ENCODE results near the gene RUNX1. TPM values are rescaled to one million over a fixed set of nuclear protein-coding genes. Genes with fewer than 3 reads are reported as not detected.
A peak's percentile ranks its signal among the peaks of the same experiment; 100 is the strongest.

RUNX1 gene
- total RNA-seq, 2 donors from 2014 or later, result 21.3 to 23.0 TPM

DNA sequence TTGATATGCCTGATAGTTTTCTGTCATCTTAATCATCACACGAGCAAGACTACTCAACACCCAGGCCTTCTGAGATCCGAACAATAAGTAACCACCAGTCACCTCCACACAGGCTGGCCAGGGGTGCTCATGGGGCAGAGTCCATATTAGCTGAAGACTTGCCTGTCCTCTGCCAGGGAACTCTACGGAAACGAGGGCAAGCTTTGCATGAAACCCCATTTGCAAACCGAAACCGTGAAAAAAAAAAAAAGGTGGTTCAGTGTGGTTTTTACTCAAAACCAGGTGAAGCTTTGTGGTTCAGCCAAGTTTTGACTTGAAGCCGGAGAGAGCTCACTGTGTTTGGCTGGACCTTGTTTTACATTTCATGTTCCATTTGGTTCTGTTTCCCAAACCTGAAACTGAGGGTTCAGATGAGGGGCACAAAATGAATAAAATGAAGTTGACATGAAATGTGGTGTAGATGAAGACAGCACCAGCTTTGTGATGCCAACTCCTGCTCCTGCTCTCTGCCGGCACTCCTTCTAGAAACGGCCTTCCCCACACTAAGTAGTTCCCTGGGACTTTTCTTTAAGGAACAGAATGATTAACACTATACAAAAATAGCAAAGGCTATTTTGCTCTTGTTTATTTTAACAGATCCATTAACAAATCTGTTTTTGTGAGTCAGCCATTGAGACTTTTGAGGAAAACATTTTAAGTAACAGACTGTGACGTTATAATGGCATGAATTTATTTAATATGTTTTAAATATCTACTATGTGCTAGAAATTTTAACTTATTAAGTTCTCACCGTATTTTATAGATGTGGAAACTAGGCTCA lies 74.7 kb downstream of the RUNX1 start:
- TF ChIP-seq, protein P1, sequence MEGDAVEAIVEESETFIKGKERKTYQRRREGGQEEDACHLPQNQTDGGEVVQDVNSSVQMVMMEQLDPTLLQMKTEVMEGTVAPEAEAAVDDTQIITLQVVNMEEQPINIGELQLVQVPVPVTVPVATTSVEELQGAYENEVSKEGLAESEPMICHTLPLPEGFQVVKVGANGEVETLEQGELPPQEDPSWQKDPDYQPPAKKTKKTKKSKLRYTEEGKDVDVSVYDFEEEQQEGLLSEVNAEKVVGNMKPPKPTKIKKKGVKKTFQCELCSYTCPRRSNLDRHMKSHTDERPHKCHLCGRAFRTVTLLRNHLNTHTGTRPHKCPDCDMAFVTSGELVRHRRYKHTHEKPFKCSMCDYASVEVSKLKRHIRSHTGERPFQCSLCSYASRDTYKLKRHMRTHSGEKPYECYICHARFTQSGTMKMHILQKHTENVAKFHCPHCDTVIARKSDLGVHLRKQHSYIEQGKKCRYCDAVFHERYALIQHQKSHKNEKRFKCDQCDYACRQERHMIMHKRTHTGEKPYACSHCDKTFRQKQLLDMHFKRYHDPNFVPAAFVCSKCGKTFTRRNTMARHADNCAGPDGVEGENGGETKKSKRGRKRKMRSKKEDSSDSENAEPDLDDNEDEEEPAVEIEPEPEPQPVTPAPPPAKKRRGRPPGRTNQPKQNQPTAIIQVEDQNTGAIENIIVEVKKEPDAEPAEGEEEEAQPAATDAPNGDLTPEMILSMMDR (IDR thresholded peaks at IDR 0.05), result no peak
- Histone ChIP-seq H3K36me3 (no peaks in the 10 kb centered on the region), H3K4me1 (no peaks in the 10 kb centered on the region), H3K4me3 (no peak overlapping the region), H3K27ac (peak overlapping the region; percentile 8), H3K9me3 (no peaks in the 10 kb centered on the region), H3K9ac (ENCODE audit: low read depth in 2 of 2, low read length in 2 of 2) (no peak overlapping the region), H3K27me3 (no peaks in the 10 kb centered on the region)
- intact Hi-C loops (cut with DNase I), result no loop called here
- no peak for DNase-seq

DNA sequence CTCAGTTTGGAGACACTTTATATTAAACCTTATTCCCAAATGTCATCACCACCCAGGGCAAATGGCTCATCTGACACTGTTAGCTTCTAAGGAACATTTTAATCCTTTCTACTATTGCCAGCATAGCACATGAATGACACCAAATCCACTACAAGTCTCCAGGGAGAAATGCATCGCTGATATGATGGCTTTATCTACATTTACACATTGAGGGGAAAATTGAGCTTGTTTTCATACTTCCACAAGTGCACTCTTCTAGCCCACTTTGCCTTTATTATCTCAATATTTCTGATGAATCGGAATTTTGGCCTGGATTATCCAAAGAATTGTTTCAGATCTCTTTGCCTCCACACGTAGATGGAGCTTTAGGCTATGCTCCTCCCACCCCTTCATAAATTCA lies 75.4 kb downstream of the RUNX1 start:
- no peak overlapping the region for H3K9ac ChIP-seq (ENCODE audit: low read depth in 2 of 2, low read length in 2 of 2)
- no peaks in the 10 kb centered on the region for H3K4me1 ChIP-seq
- H3K27ac ChIP-seq, result no peak overlapping the region
- TF ChIP-seq, protein P1 (IDR thresholded peaks at IDR 0.05), result no peak
- H3K4me3 ChIP-seq, result no peak overlapping the region
- intact Hi-C loops (cut with DNase I), result no loop called here
- H3K27me3 ChIP-seq, result no peaks in the 10 kb centered on the region
- no peaks in the 10 kb centered on the region for H3K36me3 ChIP-seq
- DNase-seq, result no peak
- no peaks in the 10 kb centered on the region for H3K9me3 ChIP-seq

DNA sequence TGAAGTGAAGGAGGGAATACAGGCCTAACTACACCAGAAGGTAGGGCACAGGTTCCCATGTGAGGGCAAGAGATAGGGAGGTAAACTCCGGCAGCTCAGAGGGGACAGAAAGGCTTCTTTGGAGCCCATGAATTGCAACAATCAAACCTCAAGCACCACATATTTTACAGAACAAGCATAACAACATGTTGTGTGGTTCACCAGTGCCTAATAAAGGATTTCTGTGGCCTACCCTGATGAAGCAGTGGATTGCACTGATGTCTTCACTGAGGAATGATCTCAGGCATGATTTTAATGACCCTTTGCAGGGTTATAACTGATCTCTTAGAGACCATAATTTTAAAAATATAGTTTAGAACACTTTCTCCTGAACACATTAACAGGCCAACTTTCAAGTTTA lies 77.4 kb downstream of the RUNX1 start:
- H3K27ac ChIP-seq, result no peak overlapping the region
- DNase-seq, result no peak
- H3K4me3 ChIP-seq, result no peak overlapping the region
- H3K27me3 ChIP-seq, result no peaks in the 10 kb centered on the region
- TF ChIP-seq, protein P1 (IDR thresholded peaks at IDR 0.05), result no peak
- no peaks in the 10 kb centered on the region for H3K4me1 ChIP-seq
- H3K36me3 ChIP-seq, result no peaks in the 10 kb centered on the region
- intact Hi-C loops (cut with DNase I), result no loop called here
- no peaks in the 10 kb centered on the region for H3K9me3 ChIP-seq
- H3K9ac ChIP-seq (ENCODE audit: low read depth in 2 of 2, low read length in 2 of 2), result no peak overlapping the region

DNA sequence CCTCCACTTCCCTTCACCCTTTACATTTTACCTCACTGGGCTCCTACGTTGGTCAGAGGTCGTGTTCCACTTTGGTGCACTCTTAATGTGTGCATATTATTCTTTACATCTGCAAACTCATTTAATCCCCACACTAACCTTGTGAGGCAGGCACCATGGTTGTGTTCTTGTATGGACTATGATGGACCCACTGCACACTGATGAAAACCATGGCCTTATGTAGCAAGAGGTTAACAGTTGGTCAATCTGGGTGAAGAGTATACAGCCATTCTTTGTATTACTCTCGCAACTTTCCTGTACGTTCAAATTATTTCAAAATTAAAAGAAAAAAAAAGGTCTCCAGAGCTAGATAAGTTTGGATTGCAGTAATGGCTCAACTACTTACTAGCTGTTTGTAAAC lies 78.5 kb downstream of the RUNX1 start:
- TF ChIP-seq, protein P1 (IDR thresholded peaks at IDR 0.05), result no peak
- no peak overlapping the region for H3K4me3 ChIP-seq
- no peak for DNase-seq
- intact Hi-C loops (cut with DNase I), result no loop called here
- H3K9ac ChIP-seq (ENCODE audit: low read depth in 2 of 2, low read length in 2 of 2), result no peak overlapping the region
- no peaks in the 10 kb centered on the region for H3K4me1 ChIP-seq
- H3K36me3 ChIP-seq, result no peaks in the 10 kb centered on the region
- no peaks in the 10 kb centered on the region for H3K27me3 ChIP-seq
- H3K9me3 ChIP-seq, result no peaks in the 10 kb centered on the region
- no peak overlapping the region for H3K27ac ChIP-seq

DNA sequence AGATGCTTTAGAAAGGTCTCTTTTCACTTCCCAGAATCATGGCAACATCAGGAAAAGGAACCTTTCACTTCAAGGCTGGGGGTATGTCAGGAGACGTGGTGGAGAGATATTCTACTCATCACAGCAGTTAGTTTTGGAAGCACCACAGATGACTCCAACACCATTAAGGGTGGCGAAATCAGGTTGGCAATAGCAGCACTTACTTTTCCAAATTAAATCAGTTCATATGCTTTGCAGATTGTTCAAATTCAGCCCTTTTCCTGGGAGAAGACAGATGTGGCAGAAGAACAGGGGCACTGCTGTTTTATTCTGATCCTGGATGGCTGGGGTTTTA lies 79.0 kb downstream of the RUNX1 start:
- TF ChIP-seq, protein P1 (IDR thresholded peaks at IDR 0.05), result no peak
- no peak for DNase-seq
- intact Hi-C loops (cut with DNase I), result no loop called here
- no peaks in the 10 kb centered on the region for H3K9me3 ChIP-seq
- no peaks in the 10 kb centered on the region for H3K4me1 ChIP-seq
- no peak overlapping the region for H3K4me3 ChIP-seq
- no peaks in the 10 kb centered on the region for H3K27me3 ChIP-seq
- no peaks in the 10 kb centered on the region for H3K36me3 ChIP-seq
- no peak overlapping the region for H3K27ac ChIP-seq
- no peak overlapping the region for H3K9ac ChIP-seq (ENCODE audit: low read depth in 2 of 2, low read length in 2 of 2)
